ENCODE measurements around the gene SMURF2.

SMURF2 gene

GRCh38 chr17:64651889-64652288 is 10.2 kb downstream of the SMURF2 start:
- H3K36me3 ChIP-seq (ENCODE audit: low read depth), result peaks cover 44% of the 10 kb centered on the region
- no peak for DNase-seq (ENCODE audit: low spot score)
- TF ChIP-seq CTCF (IDR thresholded peaks at IDR 0.05; ENCODE audit: poor library complexity, severe bottlenecking), result no peak
- ATAC-seq (ENCODE audit: low read depth), result no peak
- H3K27me3 ChIP-seq (ENCODE audit: insufficient read depth, poor library complexity, severe bottlenecking), result no peaks in the 10 kb centered on the region
- H3K27ac ChIP-seq (ENCODE audit: poor library complexity, severe bottlenecking), result peak overlapping the region; percentile 92
- H3K4me1 ChIP-seq (ENCODE audit: insufficient read depth, poor library complexity, severe bottlenecking), result peaks cover 38% of the 10 kb centered on the region
- no peak overlapping the region for H3K4me3 ChIP-seq (ENCODE audit: severe bottlenecking)
- peaks cover 4% of the 10 kb centered on the region for H3K9me3 ChIP-seq (ENCODE audit: severe bottlenecking)

GRCh38 chr17:64648234-64648633 is 13.9 kb downstream of the SMURF2 start:
- H3K36me3 ChIP-seq (ENCODE audit: low read depth), result peaks cover 57% of the 10 kb centered on the region

GRCh38 chr17:64647817-64648216 is 14.3 kb downstream of the SMURF2 start:
- H3K36me3 ChIP-seq (ENCODE audit: low read depth), result peaks cover 61% of the 10 kb centered on the region
- TF ChIP-seq CTCF (IDR thresholded peaks at IDR 0.05; ENCODE audit: poor library complexity, severe bottlenecking), result no peak
- H3K27ac ChIP-seq (ENCODE audit: poor library complexity, severe bottlenecking), result no peak overlapping the region
- no peak overlapping the region for H3K4me3 ChIP-seq (ENCODE audit: severe bottlenecking)
- H3K4me1 ChIP-seq (ENCODE audit: insufficient read depth, poor library complexity, severe bottlenecking), result peaks cover 21% of the 10 kb centered on the region
- no peaks in the 10 kb centered on the region for H3K9me3 ChIP-seq (ENCODE audit: severe bottlenecking)
- no peaks in the 10 kb centered on the region for H3K27me3 ChIP-seq (ENCODE audit: insufficient read depth, poor library complexity, severe bottlenecking)
- DNase-seq (ENCODE audit: low spot score) (no peak), ATAC-seq (ENCODE audit: low read depth) (no peak)

More at GRCh38 chr17:64648234-64648633, 13.9 kb downstream of the SMURF2 start:
- H3K9me3 ChIP-seq (ENCODE audit: severe bottlenecking), result no peaks in the 10 kb centered on the region
- no peak for TF ChIP-seq CTCF (IDR thresholded peaks at IDR 0.05; ENCODE audit: poor library complexity, severe bottlenecking)
- H3K4me3 ChIP-seq (ENCODE audit: severe bottlenecking), result no peak overlapping the region
- DNase-seq (ENCODE audit: low spot score), result no peak
- H3K27me3 ChIP-seq (ENCODE audit: insufficient read depth, poor library complexity, severe bottlenecking), result no peaks in the 10 kb centered on the region
- no peak for ATAC-seq (ENCODE audit: low read depth)
- H3K4me1 ChIP-seq (ENCODE audit: insufficient read depth, poor library complexity, severe bottlenecking), result peaks cover 25% of the 10 kb centered on the region
- peak overlapping the region; percentile 92 for H3K27ac ChIP-seq (ENCODE audit: poor library complexity, severe bottlenecking)

- ATAC-seq (ENCODE audit: low read depth) (no peak), DNase-seq (ENCODE audit: low spot score) (no peak)
- no peaks in the 10 kb centered on the region for H3K27me3 ChIP-seq (ENCODE audit: insufficient read depth, poor library complexity, severe bottlenecking)
- H3K27ac ChIP-seq (ENCODE audit: poor library complexity, severe bottlenecking), result no peak overlapping the region
- TF ChIP-seq CTCF (IDR thresholded peaks at IDR 0.05; ENCODE audit: poor library complexity, severe bottlenecking), result no peak
- no peak overlapping the region for H3K4me3 ChIP-seq (ENCODE audit: severe bottlenecking)
- H3K36me3 ChIP-seq (ENCODE audit: low read depth), result peaks cover 58% of the 10 kb centered on the region
- peaks cover 23% of the 10 kb centered on the region for H3K4me1 ChIP-seq (ENCODE audit: insufficient read depth, poor library complexity, severe bottlenecking)
- no peaks in the 10 kb centered on the region for H3K9me3 ChIP-seq (ENCODE audit: severe bottlenecking)
Observed at GRCh38 chr17:64639516-64639915, 22.6 kb downstream of the SMURF2 start.

GRCh38 chr17:64638552-64639203 is 23.4 kb downstream of the SMURF2 start:
- H3K27me3 ChIP-seq (ENCODE audit: insufficient read depth, poor library complexity, severe bottlenecking), result no peaks in the 10 kb centered on the region
- no peak for TF ChIP-seq CTCF (IDR thresholded peaks at IDR 0.05; ENCODE audit: poor library complexity, severe bottlenecking)
- H3K27ac ChIP-seq (ENCODE audit: poor library complexity, severe bottlenecking), result no peak overlapping the region
- no peaks in the 10 kb centered on the region for H3K9me3 ChIP-seq (ENCODE audit: severe bottlenecking)
- H3K4me1 ChIP-seq (ENCODE audit: insufficient read depth, poor library complexity, severe bottlenecking), result peaks cover 23% of the 10 kb centered on the region
- peaks cover 60% of the 10 kb centered on the region for H3K36me3 ChIP-seq (ENCODE audit: low read depth)
- ATAC-seq (ENCODE audit: low read depth) (no peak), DNase-seq (ENCODE audit: low spot score) (no peak)
- H3K4me3 ChIP-seq (ENCODE audit: severe bottlenecking), result no peak overlapping the region

All from RWPE2 (cell line).